HEK293 (cell line): Measurements from ENCODE around the gene ZBTB21.

Experiments
- ZEB2 ChIP-seq: fragments of 450-650 bp; formaldehyde crosslinking; IDR thresholded peaks from 2 replicates; pipeline ENCODE4 v1.5.1; 2016; ENCODE audit warnings: missing biosample characterization, missing genetic modification characterization
- TF ChIP-seq, protein P1 (sequence below): fragments of 450-650 bp; formaldehyde crosslinking; IDR thresholded peaks from 2 replicates; pipeline ENCODE4 v1.5.1; 2016; ENCODE audit warnings: missing biosample characterization, missing genetic modification characterization

DNA sequence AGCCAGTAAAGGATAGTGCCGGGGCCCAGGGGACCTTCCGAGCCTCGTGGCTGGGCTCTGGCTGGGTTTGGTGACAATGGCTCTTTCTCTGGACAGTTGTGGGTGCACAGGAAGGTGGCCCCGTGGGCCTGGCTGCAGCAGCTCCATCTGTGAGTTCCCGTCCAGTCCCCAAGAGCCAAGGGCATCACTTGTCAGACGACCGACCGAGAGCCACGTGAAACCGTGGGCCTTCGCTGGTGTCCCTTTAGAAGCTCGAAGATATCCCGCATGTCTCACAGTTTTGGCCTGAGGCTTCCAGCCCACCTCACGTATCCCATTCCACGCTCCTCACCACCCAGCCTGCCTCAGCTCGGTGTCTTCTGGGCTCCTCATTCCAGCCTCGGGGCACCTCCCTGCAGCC lies 33.8 kb upstream of the ZBTB21 start:
- no peak for TF ChIP-seq ZEB2 (tag by site-specific recombination)
- TF ChIP-seq, protein P1, sequence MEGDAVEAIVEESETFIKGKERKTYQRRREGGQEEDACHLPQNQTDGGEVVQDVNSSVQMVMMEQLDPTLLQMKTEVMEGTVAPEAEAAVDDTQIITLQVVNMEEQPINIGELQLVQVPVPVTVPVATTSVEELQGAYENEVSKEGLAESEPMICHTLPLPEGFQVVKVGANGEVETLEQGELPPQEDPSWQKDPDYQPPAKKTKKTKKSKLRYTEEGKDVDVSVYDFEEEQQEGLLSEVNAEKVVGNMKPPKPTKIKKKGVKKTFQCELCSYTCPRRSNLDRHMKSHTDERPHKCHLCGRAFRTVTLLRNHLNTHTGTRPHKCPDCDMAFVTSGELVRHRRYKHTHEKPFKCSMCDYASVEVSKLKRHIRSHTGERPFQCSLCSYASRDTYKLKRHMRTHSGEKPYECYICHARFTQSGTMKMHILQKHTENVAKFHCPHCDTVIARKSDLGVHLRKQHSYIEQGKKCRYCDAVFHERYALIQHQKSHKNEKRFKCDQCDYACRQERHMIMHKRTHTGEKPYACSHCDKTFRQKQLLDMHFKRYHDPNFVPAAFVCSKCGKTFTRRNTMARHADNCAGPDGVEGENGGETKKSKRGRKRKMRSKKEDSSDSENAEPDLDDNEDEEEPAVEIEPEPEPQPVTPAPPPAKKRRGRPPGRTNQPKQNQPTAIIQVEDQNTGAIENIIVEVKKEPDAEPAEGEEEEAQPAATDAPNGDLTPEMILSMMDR, result no peak
